HL-60/S4 treated with retinoic acid at 250 ng/mL for 4 days and 3 days (cell line): ENCODE results near the gene TMEM207.
"Not testable (repeated sequence)": the region's sequence is repeated elsewhere in the genome, so short reads cannot be mapped to it uniquely, and the experiment has no call there.

Experiments
- in situ Hi-C: fragments of 300-500 bp; cut with MboI; formaldehyde crosslinking; loops from 2 replicates; pipeline ENCODE4 v1.7.0; 2022; ENCODE audit warnings: low sequenced_read_pairs

TMEM207 gene

DNA sequence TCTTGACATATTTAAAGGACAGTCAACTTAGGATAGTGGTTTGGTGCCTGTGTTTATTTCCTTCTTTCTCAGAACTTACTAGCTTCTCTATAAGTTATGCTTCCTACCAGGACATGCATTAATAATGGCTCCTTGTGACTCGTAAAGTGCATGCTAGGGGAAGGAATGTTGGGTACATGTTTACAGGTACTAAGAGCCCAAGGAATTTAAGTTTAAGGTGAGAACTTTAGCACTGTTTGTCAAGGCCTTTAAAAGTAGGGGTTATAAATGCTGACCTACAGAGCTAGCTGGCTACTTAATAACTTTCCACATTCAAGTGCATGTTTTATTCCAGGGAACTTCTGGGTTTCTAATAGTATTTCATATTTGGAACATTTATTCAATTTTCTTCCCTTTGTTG is at the start of gene TMEM207:
Gene TMEM207 (minus strand): TSS at position 101 of the 400 bp plus-strand sequence. CDS start 92 bp downstream, at position 9.
- in situ Hi-C loops, result no loop called here

DNA sequence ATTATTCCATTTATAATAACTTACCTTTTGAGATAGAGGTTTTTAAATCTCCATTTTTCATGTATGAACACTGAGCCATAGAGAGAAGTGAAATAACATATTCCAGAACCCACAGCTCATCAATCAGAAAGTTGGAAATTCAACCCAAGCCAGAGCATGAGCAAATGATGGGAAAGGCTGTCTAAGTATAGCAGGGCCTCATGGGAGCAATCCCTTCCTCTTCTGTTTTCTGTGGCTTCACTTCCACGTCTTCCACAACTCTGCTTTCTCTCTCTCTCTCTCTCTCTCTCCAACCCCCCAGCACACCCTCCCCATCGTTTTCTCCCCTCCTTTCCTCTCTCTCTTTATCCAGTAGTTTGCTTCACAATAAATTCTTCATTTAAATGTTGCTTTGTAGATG is 49.4 kb upstream of the TMEM207 start:
- in situ Hi-C loops, result no loop called here

DNA sequence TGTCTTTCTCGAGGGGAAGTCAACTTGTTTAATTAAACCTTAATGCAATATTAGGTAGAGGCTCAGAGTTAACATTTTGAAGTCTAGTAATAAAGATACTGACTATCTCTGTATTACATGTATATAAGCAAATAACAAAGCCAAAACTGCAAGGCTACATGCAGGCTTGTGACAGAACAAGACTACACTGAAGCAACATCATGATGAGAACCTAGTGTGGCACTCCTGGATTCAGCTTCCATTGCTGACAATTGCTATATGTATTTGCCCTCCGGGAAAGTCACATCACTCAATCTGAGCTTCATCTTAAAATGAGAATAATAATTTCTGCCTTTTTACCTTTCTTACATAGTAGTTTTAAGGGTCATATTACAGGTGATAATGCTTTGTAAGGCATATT is 48.6 kb upstream of the TMEM207 start:
- in situ Hi-C loops, result no loop called here

DNA sequence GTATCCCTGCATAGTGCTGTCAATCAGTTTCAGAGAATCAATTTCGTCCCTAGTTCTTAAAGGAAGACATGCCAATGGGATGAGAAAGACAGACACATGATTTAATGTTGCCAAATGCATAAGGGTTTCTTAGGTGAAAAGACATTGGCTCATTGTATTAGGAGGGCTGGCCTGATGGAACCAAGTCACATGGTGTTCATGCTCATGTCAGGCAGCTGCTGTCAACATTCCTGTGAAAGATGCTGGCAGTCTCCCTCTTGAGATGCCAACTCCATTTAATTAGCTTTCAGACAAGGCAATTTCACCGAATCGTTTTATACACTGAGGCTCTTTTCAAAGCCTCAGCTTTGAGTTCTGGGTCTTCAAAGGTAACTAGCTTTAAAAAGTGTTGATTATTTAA is 48.1 kb upstream of the TMEM207 start:
- in situ Hi-C loops, result no loop called here

DNA sequence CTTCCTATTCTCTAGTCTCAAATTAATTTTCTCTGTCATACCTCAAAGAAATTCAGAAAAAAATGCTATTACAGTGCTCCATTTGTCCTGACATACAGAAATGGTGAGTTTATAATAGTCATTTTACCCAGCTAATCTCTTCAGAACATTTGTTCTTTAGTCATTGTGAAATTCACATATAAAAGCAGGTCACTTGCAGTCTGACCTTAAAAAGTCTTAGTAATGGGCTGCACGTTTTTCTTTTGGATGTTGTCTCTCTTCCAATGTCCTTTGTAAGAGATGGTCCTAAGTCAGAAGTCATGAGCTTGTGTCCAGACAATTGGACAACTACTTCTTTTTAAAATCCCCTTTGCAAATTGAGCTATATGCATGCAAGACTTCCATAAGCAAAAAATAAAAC is 47.2 kb upstream of the TMEM207 start:
- in situ Hi-C loops, result no loop called here

DNA sequence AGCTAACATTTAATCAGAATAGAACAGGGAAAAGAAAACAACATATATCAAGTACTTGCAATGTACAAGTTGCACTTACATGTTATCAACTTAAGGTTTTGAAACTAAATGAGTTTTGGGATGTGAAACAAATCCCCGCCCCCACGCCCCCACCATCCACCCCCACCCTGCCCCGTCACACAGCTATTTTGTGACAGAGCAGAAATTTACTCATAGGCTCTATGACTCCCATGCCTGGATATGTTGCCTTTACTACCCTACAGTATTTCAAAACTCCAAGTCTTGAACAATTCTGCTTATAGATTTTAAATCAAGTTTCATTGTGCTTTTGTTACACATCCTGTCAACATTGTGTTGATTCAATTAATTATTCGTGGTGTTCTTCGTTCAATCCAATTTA is 46.1 kb upstream of the TMEM207 start:
- in situ Hi-C loops, result no loop called here

DNA sequence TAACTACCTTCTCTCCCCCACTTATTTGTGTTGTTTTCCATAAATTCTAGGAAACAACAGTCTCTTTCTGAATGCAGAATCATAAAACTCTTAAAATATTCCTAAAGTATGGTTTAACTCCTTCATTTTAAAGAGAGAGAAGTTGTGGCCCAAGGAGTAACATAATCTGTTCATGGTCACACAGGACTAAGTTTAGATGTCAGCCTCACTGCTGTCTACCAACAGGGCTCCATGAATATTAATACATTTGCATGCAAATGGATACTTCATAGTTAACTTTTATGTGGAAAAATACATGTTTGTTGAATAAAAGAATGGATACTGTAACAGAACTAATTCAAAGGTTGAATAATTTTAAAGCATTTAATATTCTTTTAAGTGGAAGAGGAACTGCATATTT is 45.7 kb upstream of the TMEM207 start:
- in situ Hi-C loops, result no loop called here

DNA sequence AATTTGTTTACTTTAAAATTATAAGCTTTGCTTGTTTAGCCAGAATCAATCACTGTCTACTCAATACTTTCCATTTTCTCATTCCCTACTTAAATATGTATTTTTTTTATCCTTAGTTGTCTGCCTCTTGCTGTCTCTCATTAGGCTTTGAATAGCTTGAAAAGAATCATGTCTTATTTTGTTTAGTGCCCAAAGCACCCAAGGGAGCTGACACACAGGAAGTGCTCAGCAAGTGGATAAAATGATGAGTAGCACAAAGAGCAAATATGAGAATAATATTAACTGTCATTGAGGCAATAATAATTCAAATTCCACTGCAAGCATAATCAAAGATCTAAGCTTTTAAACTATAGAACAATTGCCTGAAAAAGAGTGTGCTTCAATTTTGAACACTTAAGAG is 45.2 kb upstream of the TMEM207 start:
- in situ Hi-C loops, result no loop called here

DNA sequence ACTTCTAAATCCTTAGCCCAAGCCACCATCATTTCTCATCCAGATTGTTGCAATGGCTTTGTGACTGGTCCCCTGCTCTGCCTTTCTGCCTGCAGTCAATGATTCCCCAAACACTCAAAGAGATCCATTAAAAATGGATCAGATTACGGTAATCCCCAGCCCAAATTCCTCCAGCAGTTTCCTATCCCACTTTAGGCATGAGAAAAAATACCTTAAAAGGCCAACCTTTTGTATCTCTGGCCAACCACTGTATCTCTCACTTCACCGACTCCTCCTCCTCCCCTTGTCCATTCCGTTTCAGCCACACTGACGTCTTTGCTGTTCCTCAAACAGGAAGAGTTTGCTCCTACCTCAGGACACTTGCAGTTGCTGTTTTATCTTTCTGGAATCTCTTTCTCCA is 43.3 kb upstream of the TMEM207 start:
- in situ Hi-C loops, result no loop called here

DNA sequence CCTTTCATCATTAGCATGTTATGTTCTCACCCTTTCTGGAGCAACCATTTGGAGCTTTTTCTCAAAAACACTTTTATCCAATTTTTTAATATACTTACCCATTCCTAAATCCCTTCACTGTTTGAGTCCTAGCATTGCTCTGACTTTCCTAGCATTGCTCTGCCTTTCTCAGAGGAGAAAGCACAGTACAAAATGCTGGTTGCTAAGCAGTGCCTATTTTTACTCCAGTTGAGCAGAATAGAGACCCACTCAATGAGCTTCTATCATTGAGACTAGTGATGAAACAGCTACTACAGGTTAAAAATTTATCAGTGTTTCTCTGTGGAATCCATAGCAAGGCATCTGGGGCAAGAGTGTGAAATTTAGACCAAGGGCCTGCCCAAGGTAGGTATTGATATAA is 42.4 kb upstream of the TMEM207 start:
- in situ Hi-C loops, result no loop called here

DNA sequence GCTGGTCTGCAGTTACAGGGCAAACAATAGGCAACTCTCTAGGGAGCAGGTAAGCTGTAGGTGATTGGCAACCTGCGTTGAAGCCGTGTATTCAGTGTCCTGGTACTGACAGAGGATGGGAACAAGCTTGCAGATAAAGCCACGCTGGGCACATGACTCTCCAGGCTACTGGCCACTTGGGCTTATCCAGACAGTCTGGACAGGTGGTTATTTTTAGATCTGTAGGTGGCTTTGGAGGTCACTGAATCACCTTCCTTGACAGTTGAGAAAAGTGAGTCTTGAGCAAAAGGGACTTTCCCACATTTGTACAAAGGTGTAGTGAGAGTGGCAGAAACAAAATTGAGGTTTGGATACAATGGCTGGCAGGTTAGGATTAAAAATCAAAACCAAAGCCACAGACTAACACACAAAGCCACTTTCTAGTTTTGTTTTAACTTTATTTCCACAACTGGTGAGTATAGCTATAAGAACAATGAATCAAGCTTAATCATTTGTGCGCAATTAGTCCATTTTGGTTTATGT is 41.9 kb upstream of the TMEM207 start:
- in situ Hi-C loops, result no loop called here

DNA sequence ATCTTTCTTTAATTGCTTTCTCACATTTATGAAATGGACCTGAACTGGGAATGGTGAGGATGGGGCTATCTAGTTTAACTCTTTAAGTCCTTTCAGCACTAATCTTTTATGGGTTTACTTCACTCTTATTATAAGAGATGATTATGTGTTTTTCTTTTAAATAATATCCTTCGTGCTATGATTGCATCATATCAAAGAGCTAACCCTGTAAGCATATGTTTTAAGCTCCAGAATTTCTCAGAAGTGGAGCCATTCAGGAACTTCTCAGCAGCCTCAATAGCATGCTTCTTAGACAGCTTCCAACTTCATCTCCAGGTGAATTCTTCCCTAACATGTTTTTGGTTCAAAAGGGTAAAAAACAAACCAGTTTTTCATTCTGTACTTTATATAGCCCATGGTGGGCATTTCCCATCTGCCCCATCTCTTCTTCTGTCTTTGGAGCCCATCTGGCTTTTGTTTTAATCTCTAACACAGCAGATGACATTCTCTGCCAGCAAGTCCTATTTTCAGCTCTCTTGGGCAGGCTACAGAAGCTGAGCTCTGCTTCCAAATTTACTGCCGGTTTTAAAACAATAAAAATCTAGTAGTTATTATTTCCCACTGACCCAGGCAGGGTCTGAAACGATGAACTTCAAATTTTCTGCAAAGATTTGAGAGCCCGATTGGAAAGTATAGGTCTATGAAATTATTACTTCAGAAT is 37.4 kb upstream of the TMEM207 start:
- in situ Hi-C loops, result no loop called here

DNA sequence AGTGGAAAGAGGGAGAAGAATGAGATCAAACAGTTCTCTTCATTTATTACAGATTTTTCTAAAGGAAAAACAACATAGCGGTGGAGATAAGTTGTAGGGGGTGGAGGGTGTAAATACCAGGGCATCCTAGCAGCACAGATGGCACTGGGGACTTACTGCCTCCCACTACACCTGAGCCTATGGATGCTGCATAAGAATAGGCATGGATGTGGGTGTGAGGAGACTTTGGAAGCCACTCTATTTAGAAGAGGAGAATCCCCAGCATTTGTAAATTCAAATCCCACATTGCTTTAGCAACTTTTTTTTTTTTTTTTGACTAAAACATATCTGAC is 36.8 kb upstream of the TMEM207 start:
- in situ Hi-C loops, result no loop called here

DNA sequence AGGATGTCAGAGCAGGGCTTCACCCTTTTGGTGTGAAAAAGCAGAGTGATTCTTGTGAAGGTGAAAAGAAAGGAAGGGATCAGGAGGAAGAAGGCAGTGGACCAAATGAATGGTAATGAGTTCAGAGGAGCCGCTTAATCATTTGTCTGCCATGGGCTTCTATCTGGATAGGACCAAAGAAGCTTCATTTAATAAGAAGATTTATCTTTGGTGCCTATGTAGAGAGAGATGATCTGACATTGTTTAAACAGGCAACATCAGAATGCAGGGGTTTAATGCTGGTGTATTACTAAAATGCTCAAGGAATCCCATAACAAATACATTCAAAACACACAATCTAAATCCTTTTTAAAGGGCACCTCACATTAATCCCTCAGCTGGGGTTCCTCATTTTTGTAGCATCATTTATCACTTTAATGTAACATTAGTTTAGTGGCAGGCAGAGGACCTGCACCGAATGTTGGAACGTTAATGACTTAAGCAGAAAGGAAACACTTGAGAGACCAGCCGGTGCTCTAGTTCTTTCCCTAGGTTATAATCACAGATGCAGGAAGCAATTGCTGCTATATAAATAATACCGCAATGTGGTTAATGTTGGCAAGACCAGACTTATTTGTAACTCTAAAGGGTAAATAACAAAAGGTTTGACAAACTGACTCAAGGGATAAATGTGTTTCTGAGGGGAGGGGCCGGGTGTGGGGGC is 36.3 kb upstream of the TMEM207 start:
- in situ Hi-C loops, result no loop called here

DNA sequence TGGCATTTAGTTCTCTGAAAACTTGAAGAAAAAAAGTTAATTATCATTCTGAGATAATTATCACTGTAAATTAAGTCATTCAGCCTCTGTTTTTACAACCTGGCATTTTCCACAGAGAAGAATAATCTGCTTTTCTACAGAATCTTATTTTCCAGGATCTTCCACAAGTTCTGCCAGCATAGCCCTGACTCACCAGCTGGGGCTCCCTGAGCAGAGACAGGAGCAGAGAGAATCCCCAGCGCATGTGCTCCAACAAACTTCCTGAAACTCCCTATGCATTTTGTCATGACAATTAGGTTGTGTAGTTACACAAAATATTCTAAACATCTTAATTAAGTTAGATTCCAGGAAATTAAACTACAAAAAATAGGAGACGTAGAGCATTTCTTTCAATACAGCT is 32.1 kb upstream of the TMEM207 start:
- in situ Hi-C loops, result no loop called here

DNA sequence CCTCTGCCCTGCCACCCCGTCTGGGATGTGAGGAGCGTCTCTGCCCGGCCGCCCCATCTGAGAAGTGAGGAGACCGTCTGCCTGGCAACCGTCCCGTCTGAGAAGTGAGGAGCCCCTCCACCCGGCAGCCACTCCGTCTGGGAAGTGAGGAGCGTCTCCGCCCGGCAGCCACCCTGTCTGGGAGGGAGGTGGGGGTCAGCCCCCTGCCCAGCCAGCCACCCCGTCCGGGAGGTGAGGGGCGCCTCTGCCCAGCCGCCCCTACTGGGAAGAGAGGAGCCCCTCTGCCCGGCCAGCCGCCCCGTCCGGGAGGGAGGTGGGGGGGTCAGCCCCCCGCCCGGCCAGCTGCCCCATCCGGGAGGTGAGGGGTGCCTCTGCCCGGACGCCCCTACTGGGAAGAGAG is 23.6 kb upstream of the TMEM207 start:
- in situ Hi-C loops, result not testable (repeated sequence)

DNA sequence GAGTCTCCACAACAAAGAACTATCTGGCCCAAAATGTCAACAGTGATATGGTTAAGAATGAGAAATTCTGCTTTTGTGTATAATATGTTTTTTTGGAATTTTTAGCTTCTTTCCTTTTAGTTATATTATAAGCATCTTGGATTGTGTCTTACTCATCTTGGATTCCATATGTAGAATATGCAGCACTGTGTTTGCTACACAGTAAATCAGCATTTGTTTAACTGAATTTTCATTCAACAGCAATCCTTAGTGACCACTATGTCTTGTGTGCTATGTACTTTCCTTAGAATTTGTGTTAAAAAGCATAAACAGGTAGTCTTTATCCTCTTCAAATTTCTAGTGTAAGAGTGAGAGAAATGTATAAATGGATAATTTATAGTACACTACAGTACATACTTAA is 18.2 kb upstream of the TMEM207 start:
- in situ Hi-C loops, result no loop called here

DNA sequence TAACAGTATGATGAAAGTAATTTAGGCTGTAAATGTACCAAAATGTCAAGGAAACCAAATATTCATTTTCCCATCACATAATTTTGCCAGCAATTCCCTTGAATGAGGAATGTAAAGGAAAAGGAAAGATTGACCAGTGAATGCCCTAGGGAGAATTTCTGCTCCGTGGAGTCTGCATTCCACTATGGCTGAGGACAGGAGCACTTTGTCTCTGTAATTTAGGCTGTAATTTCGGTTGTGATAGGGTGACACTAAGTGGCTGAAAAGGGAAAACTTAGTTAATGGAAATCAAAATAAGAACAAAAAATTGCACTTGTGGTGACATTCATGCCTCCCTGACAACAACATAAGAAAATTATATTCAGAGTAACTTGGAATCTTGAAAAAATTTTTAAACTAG is 8.3 kb upstream of the TMEM207 start:
- in situ Hi-C loops, result no loop called here

DNA sequence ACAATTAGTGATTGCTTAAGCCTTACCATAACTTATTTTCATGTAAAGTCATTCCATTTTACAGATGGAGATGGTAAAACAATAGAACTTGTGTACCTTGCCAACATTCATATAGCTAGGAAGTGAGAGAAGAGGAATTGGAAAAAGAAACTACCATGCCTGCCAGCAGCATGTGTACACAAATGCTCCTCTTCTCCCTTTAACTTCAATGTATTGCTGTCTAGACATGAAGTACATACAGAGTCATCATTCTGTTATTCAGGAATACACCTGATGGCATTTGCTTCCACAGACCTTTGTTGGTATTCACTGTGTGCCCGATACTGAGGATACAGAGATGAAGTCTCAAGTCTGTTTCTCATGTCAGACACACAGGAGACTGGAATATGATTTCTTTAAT is 7.1 kb upstream of the TMEM207 start:
- in situ Hi-C loops, result no loop called here

DNA sequence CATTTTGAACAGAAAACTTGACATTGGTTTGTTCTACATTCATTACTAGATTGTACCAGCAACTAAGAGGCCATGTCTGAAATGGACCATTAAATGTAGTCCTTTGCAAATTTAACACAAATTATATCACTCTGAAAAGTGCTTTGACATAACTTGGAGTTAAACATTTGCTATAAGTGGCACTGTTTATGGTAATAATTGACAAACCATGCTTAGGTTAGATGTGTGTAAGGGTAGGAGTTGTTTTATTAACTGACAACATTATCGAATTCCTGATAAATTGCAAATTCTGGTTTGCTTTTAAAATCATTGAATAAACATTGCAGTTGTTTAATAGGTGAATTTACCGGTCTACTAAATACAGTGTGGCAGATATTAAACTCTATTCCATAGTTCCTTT is 6.1 kb upstream of the TMEM207 start:
- in situ Hi-C loops, result no loop called here

DNA sequence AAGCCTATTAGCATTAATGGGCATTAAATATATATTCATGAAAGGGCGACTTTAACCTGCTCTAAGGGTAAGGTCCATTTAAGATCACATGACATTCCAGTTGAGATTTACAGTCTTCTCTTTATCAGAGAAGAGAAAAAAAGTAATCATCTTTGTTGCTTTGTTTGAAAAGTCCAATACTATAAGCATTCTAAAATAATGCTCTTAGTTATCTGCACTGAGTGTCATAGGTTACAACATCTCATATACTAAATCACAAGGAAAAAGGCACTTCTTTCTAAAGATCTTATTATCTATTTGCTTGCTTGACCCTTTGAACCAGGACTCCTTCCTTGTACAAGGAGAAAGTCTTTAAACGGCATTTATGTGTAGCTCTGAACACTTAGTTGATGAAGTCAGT is 1.4 kb downstream of the TMEM207 start:
- in situ Hi-C loops, result no loop called here

DNA sequence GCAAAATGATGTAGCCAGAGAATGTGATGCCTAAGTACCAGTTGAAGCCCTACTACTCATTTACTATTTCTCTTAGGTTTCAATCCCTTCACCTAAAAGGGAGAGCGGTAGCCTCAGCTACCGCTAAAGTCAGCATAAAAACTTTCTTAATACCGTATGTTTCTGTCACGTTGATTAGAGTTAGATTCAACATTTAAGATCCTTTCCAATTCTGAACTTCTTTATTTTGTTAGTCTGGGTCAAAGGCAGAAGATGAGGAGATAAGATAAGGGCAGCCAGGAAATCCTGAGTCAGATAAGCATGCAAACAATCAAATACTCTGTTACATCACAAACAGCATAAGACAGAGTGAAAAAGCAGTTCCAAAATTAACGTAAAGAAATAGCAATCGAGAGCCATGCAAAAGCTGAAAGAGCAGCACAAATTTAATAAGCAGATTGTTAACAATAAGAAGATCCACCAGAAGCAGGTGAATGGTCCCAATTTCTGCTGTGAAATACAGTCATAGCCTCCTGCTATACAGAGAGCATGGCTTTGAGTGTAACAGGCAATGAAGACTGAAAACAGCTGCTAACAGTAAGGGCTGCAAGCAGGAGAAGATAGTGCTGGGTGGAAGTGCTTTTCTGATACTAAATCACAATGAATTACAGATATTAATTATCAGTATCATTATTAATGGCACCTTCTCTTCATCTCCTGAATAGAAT is 3.0 kb downstream of the TMEM207 start:
- in situ Hi-C loops, result no loop called here
